SIG-M5 (cell line): ENCODE measurements around the gene CYB561A3.

Source experiments
- DNase-seq: peaks from one replicate; lab custom pipeline; 2025; lab: John Stamatoyannopoulos, UW

CYB561A3 gene

DNA sequence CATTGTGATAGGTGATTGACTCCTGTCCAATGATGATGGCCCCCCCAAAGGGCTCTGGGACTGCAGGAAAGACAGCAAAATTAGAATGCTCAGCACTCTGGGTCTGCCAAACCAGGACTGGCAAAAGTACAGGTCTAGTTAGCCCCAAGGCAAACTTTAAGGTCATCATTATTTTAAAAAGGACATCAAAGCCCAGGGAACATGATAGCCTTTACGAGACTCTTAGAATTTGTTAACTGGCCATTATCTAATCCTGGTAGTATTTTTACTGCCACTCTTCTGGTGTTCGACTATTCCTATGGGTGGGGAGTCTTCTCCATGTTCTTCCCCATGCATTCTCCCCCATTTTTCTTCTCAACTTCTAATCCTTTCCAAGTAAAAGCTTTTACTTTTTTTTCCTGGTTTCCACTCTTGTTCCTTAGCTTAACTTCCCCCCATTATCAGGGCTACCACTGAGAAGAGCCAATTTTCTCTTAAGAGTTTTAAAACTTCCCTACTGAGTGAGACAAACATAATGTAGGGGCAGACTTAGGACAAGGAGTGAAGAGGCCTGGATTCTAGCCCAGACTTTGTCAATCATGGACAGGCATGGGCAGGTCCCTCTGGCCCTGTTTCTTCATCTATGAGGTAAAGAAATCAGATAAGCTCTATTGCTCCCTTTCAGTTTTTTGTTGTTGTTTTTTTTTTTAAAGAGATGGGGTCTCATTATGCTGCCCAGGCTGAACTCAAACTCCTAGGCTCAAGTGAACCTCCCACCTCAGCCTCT, 35.9 kb downstream of the CYB561A3 start:
- no peak for DNase-seq

DNA sequence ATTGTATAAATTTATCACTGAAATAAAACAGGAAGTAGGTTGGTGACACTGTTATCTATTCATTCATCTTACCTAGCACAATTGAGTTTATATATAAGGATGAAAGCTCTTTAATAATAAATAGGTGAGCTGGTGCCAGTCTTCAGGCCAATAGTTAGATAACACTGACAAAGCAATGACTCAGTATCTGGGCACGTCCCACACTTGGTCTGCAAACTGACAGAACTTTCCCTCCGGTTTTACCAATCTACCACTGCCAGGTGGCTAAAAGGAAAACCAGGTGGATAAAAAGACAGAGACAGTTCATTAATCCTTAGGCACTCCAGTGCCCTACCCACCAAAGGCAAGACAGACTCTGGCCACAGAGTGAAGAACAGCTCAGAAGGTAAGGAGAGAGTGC, 46.4 kb downstream of the CYB561A3 start:
- DNase-seq = no peak

DNA sequence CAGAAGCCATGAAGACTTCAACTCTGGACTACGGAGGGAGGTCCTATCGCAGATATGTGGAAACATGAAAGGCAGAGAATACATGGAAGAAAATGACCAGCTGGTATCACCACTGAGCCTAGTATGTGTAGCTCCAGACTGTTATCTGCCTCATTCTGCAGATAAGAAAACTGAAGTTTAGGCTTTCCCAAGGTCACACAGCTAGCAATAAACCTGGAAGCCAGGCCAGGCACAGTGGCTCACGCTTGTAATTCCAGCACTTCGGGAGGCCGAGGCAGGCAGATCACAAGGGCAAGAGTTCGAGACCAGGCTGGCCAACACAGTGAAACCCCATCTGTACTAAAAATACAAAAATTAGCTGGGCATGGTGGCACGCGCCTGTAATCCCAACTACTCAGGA, 50.9 kb downstream of the CYB561A3 start:
- no peak for DNase-seq

DNA sequence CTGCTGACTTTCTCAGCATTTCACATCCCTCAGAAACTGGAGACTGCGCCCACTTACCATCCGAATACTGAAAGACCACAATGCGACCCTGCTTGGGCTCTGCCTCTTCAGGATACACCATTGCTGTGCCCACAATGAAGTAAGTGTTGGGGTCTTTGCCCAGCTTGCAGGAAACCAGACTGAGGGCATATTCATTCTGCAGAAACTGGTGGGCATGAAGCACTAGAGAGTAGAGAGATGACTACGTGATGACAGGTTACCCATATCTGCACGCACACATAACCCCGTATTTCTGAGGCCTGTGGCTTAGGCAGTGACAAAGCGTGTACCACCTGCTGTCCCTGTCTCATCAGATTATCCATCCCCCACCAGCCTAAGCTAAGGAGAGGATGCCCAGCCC, 51.9 kb downstream of the CYB561A3 start:
- DNase-seq = no peak

DNA sequence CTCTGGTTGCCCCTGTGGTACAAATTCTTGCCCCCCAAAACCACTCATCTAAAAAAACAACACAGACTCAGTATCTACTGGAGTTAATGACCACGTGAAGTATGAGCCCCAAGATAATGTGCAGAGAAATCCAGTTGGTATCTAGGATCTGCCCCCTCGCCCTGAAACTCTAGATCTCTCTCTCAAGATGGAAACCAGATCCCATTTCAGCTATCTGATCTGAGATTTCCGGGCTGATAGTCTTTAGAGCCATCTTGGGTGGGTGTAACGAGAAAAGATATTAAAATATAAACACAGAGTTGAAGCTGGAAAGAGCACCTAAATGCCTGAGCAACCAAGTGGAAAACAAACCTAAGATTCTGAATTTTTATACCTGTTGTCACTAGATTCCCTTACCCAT, 52.5 kb downstream of the CYB561A3 start:
- DNase-seq = no peak

DNA sequence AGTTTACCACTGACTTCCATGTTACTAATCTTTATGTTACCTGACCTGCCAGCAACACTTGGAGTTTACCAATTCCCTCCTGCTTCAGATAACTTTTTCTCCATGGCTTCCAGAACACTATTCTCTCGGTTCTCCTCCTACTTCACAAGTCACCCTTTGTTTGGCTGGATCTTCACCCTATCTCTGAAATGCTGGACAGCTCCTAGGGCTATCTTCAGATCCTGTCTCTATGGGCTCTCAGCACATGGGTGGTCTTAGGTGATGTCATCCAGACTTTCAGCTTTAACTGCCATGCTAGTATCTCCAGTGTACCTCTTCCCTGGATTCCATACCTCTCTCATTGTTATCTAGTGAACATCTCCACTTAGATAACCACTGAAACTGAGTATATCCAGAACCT, 54.3 kb downstream of the CYB561A3 start:
- no peak for DNase-seq

DNA sequence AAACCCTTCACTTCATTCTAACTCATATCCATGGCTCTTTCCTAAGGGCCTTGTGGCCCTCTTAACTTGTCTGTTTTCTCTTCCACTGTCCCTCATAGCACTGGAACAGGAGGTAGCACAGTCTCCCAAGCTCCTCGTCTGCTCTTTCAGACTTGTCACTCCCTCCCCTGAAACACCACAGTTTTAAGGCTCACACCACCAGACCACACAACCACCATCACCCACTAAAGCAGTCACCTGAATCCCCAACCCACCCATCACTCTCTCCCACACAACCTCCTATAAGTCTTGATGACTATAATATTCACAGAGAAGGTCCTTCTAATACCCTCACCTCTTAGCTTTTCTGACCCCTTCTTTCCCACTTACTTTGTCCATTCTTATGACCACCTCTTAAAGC, 55.5 kb downstream of the CYB561A3 start:
- no peak for DNase-seq

DNA sequence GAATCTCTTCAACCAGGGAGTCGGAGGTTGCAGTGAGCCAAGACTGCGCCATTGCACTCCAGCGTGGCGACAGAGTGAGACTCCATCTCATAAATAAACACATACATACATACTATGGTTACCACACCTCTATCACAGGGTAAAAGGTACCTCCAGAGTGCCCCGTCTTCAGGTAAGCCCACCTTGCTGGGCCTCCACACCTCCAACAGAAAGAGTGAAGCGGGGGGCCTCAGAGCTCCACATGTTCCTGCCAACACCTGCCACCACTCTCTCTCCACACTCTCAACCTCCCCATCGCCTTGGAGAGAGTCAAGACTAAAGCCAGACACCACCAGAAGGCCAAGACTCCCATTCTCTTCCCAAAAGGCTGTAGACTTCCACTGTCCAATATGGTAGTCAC, 56.3 kb downstream of the CYB561A3 start:
- DNase-seq = no peak

DNA sequence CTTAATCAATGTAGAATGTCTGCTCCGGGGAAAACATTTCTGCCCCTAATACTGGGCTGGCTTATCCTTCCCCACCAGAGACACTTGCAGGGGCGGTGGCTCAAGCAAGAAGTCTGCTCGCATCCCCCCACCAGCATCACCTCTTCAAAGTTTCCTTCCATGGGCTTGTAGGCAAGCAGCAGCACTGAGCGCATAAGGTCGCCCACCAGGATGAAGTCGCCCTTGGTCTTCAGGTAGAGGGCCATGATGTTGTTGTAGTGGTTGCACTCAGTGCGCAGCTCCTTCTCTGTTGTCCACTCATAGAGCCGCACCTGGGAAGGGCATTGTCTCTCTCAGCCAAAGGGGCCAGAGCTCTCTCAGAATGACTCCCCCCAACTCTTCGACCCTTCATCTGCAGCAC, 58.0 kb downstream of the CYB561A3 start:
- DNase-seq = no peak

DNA sequence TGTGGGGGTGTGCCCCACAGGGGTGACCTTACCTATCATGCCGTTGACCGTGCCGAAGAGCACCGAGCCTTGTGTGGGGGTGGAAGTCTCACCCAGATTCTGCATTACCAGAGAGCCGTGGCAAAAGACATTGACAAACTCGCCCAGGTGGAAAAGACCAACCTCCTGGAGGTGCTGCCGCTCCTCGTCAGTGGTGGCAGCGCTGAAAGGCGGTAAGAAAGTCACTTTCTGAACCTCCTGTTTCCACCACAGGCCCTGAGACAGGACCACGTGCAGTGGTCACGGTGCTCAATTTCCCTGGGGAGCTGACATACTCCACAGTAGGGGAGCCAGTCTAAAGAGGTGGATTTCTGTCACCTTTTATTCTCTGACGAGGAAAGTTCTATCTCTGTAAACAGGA, 59.1 kb downstream of the CYB561A3 start:
- no peak for DNase-seq
